HCT116 (cell line): ENCODE results near the gene NR6A1. TPM values are rescaled to one million over a fixed set of nuclear protein-coding genes. Genes with fewer than 3 reads are reported as not detected.

Experiments used
- ATAC-seq: fragments of 200-7000 bp; cut with Tn5 transposase; 2 replicates; pipeline ENCODE4 v1.9.1; 2020; ENCODE audit warnings: mild to moderate bottlenecking, moderate library complexity
- BruUV-seq: library from RNA; stranded (reverse); fragments of 400-500 nt; replicated peaks from 2 replicates; lab custom pipeline; 2021; lab: Mats Ljungman, UMichigan
- CTCF ChIA-PET: fragments of 300-600 bp; sonication (Branson Sonifier 250); formaldehyde crosslinking; loops from one replicate; lab custom pipeline; 2021; ENCODE audit warnings: antibody characterized with exemption; lab: Charles Lee
- POLR2A ChIA-PET: fragments of 300-600, 350-600 bp; sonication (Branson Sonifier 250); formaldehyde crosslinking; loops from one replicate; lab custom pipeline; 2021; ENCODE audit warnings: antibody characterized with exemption; lab: Charles Lee
- RAD21 ChIA-PET, 2 experiments: fragments of 300-600 bp; sonication (Branson Sonifier 250); formaldehyde crosslinking; loops; one replicate each; lab custom pipeline; 2023; ENCODE audit warnings: low total read pairs in 2 of 2; ENCODE audit not compliant: uncharacterized antibody in 2 of 2, unreplicated experiment in 2 of 2, low non-redundant PET in 1 of 2; lab: Charles Lee
- DNase-seq: peaks from one replicate; pipeline ENCODE4 v3.0.0-alpha.2; 2010; ENCODE audit warnings: low read depth, low spot score
- H2AFZ ChIP-seq: fragments of 200-600 bp; shearing (Covaris generic), sonication (generic); 2 replicates; pipeline ENCODE4 v1.6.1; 2017; ENCODE audit warnings: low read depth, mixed run types, mixed read lengths, antibody characterized with exemption, low read length; ENCODE audit not compliant: poor library complexity, severe bottlenecking
- H3K27ac ChIP-seq: 2 replicates; pipeline ENCODE4 v1.5.1; 2012; ENCODE audit warnings: low read depth, low read length
- H3K27me3 ChIP-seq: fragments of 200-600 bp; sonication (generic); 2 replicates; pipeline ENCODE4 v1.6.1; 2016; ENCODE audit warnings: mixed run types, low read length, mixed read lengths; ENCODE audit not compliant: insufficient read depth
- H3K36me3 ChIP-seq, 2 experiments: fragments of 200-500 bp in 1 of 2; fragments of 200-600 bp in 1 of 2; sonication (Bioruptor generic) in 1 of 2; sonication (generic) in 1 of 2; 2 replicates each; pipeline versions ENCODE4 v1.5.1 to v1.6.1; 2014 to 2016; ENCODE audit warnings: low read length in 2 of 2, inconsistent platforms in 1 of 2, mixed read lengths in 1 of 2, mixed run types in 1 of 2; ENCODE audit not compliant: insufficient read depth in 2 of 2, control insufficient read depth in 1 of 2
- H3K4me1 ChIP-seq, 2 experiments: fragments of 200-600 bp in 1 of 2; sonication (generic) in 1 of 2; 2 replicates each; pipeline versions ENCODE4 v1.5.1 to v1.6.1; 2012 to 2017; ENCODE audit warnings: low read length in 2 of 2, inconsistent platforms in 1 of 2, mild to moderate bottlenecking in 1 of 2, mixed read lengths in 1 of 2, mixed run types in 1 of 2, moderate library complexity in 1 of 2; ENCODE audit not compliant: insufficient read depth in 2 of 2, control insufficient read depth in 1 of 2
- H3K4me2 ChIP-seq: fragments of 200-600 bp; sonication (generic); 2 replicates; pipeline ENCODE4 v1.6.1; 2017; ENCODE audit warnings: mixed run types, low read length, mixed read lengths
- H3K4me3 ChIP-seq, 2 experiments: fragments of 200-600 bp in 1 of 2; sonication (generic) in 1 of 2; replicated peaks in 1 of 2; 2 replicates each; pipeline ENCODE4 v1.5.1; 2011 to 2016; ENCODE audit warnings: low read length in 2 of 2, control low read depth in 1 of 2, low read depth in 1 of 2, mild to moderate bottlenecking in 1 of 2, mixed read lengths in 1 of 2, mixed run types in 1 of 2
- H3K79me2 ChIP-seq: fragments of 200-600 bp; sonication (generic); 2 replicates; pipeline ENCODE4 v1.6.1; 2017; ENCODE audit warnings: mild to moderate bottlenecking, mixed run types, low read length, moderate library complexity, mixed read lengths; ENCODE audit not compliant: insufficient read depth
- H3K9ac ChIP-seq: fragments of 200-600 bp; sonication (generic); 2 replicates; pipeline ENCODE4 v1.6.1; 2016; ENCODE audit warnings: low read length, mixed read lengths
- H3K9me2 ChIP-seq: fragments of 200-600 bp; sonication (generic), shearing (Covaris generic); 2 replicates; pipeline ENCODE4 v1.6.1; 2017; ENCODE audit warnings: mixed run types, mild to moderate bottlenecking, moderate library complexity; ENCODE audit not compliant: insufficient read depth
- H3K9me3 ChIP-seq, 2 experiments: fragments of 200-500 bp in 1 of 2; fragments of 200-600 bp in 1 of 2; sonication (Bioruptor generic) in 1 of 2; sonication (generic) in 1 of 2; 2 replicates each; pipeline ENCODE4 v1.6.1; 2014 to 2017; ENCODE audit warnings: low read length in 2 of 2, mixed read lengths in 2 of 2, inconsistent platforms in 1 of 2, low read depth in 1 of 2, mild to moderate bottlenecking in 1 of 2, mixed run types in 1 of 2, moderate library complexity in 1 of 2; ENCODE audit not compliant: control insufficient read depth in 1 of 2, insufficient read depth in 1 of 2
- H4K20me1 ChIP-seq: fragments of 200-600 bp; sonication (generic), shearing (Covaris generic); 2 replicates; pipeline ENCODE4 v1.6.1; 2017; ENCODE audit warnings: mixed run types, mild to moderate bottlenecking, moderate library complexity; ENCODE audit not compliant: insufficient read depth
- ELF1 ChIP-seq: IDR thresholded peaks from 2 replicates; pipeline ENCODE4 v1.6.1; 2012; ENCODE audit warnings: low read depth, borderline replicate concordance
- EZH2 ChIP-seq: fragments of 200-600 bp; sonication (generic); IDR thresholded peaks from 2 replicates; pipeline ENCODE4 v1.6.1; 2017; ENCODE audit warnings: antibody characterized with exemption, mixed run types
- EZH2phosphoT487 ChIP-seq: fragments of 200-600 bp; IDR thresholded peaks from 2 replicates; pipeline ENCODE4 v1.6.1; 2018; ENCODE audit warnings: antibody characterized with exemption, borderline replicate concordance
- FOSL1 ChIP-seq: IDR thresholded peaks from 2 replicates; pipeline ENCODE4 v1.6.1; 2012; ENCODE audit warnings: low read depth
- POLR2A ChIP-seq: IDR thresholded peaks from 2 replicates; pipeline ENCODE4 v1.7.0; 2011; ENCODE audit warnings: borderline replicate concordance; ENCODE audit not compliant: insufficient read depth, insufficient read length; ENCODE audit errors: extremely low read depth
- POLR2AphosphoS5 ChIP-seq: IDR thresholded peaks from 2 replicates; pipeline ENCODE4 v1.6.1; 2011; ENCODE audit warnings: mild to moderate bottlenecking, low read depth, low read length, moderate library complexity
- RAD21 ChIP-seq: IDR thresholded peaks from 2 replicates; pipeline ENCODE4 v1.6.1; 2012; ENCODE audit warnings: low read depth, mild to moderate bottlenecking
- SIN3A ChIP-seq: IDR thresholded peaks from 2 replicates; pipeline ENCODE4 v1.6.1; 2012; ENCODE audit warnings: low read depth
- SRF ChIP-seq: IDR thresholded peaks from 2 replicates; pipeline ENCODE4 v1.6.1; 2012; ENCODE audit warnings: low read depth
- TCF7L2 ChIP-seq: IDR thresholded peaks from 2 replicates; pipeline ENCODE4 v1.7.0; 2011; ENCODE audit warnings: borderline replicate concordance, inconsistent platforms; ENCODE audit not compliant: insufficient read depth, insufficient read length; ENCODE audit errors: extremely low read depth
- YY1 ChIP-seq: IDR thresholded peaks from 2 replicates; pipeline ENCODE4 v1.6.1; 2011; ENCODE audit warnings: low read length, low read depth, moderate library complexity, mild to moderate bottlenecking; ENCODE audit not compliant: insufficient replicate concordance; ENCODE audit errors: extremely low read depth
- ZFX ChIP-seq: fragments of 450-650 bp; IDR thresholded peaks from 2 replicates; pipeline ENCODE4 v1.6.1; 2017
- ZNF274 ChIP-seq: fragments of 200-500 bp; sonication (Bioruptor generic); IDR thresholded peaks from 2 replicates; pipeline ENCODE4 v1.6.1; 2014; ENCODE audit warnings: mild to moderate bottlenecking, low read depth, low read length, inconsistent platforms
- intact Hi-C: fragments of 100-400 bp; cut with micrococcal nuclease; formaldehyde crosslinking; loops from 2 replicates; pipeline ENCODE4 v1.10.0; 2022
- total RNA-seq: library from RNA; stranded (reverse); gene quantifications from one replicate; pipeline ENCODE4 v1.2.1, GENCODE V29; 2021; ENCODE audit not compliant: unreplicated experiment
- TF ChIP-seq, protein P1 (sequence below): IDR thresholded peaks from 2 replicates; pipeline ENCODE4 v1.6.1; 2012
- TF ChIP-seq, protein P2 (sequence below): IDR thresholded peaks from 2 replicates; pipeline ENCODE4 v1.6.1; 2011; ENCODE audit warnings: mild to moderate bottlenecking, low read length, moderate library complexity; ENCODE audit not compliant: insufficient replicate concordance; ENCODE audit errors: extremely low read depth

The NR6A1 gene
- total RNA-seq, 1 experiment from 2014 or later: 9.9 TPM

DNA sequence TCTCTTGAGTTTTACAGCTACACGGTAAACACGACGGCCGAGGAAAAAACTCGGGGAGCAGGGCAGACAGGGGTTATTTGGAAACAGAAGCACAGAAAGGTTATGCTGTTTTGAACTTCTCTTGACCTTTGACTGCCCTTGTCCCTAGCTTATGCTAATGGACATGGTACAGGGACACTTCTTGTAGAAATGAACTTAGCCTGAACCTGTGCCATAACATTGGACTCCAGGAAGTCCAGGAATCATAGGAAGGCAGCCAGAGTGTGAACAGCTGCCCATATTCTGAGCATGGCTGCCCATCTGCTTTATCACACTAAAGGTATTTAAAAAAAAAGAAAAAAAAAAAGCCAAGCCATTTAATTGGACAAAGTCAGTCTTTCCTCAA lies 46.1 kb downstream of the NR6A1 start:
- peaks cover 29 to 33% of the 10 kb centered on the region in 2 experiments for H3K4me1 ChIP-seq
- no peaks in the 10 kb centered on the region for H3K9me2 ChIP-seq
- H3K9ac ChIP-seq: no peak overlapping the region
- H3K27ac ChIP-seq: no peak overlapping the region
- no peak for DNase-seq
- CTCF ChIA-PET: no interaction called here
- no peak overlapping the region for H2AFZ ChIP-seq
- no peak overlapping the region for H3K4me3 ChIP-seq
- H3K79me2 ChIP-seq: no peaks in the 10 kb centered on the region
- no peak overlapping the region for H3K4me2 ChIP-seq
- H4K20me1 ChIP-seq: no peaks in the 10 kb centered on the region
- no peak for TF ChIP-seq RAD21
- TF ChIP-seq FOSL1: no peak
- no peak for TF ChIP-seq SRF
- TF ChIP-seq, protein P1, sequence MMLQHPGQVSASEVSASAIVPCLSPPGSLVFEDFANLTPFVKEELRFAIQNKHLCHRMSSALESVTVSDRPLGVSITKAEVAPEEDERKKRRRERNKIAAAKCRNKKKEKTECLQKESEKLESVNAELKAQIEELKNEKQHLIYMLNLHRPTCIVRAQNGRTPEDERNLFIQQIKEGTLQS: no peak
- no peak for TF ChIP-seq YY1
- TF ChIP-seq TCF7L2: no peak
- TF ChIP-seq POLR2AphosphoS5: no peak
- no peak for TF ChIP-seq SIN3A
- TF ChIP-seq, protein P2, sequence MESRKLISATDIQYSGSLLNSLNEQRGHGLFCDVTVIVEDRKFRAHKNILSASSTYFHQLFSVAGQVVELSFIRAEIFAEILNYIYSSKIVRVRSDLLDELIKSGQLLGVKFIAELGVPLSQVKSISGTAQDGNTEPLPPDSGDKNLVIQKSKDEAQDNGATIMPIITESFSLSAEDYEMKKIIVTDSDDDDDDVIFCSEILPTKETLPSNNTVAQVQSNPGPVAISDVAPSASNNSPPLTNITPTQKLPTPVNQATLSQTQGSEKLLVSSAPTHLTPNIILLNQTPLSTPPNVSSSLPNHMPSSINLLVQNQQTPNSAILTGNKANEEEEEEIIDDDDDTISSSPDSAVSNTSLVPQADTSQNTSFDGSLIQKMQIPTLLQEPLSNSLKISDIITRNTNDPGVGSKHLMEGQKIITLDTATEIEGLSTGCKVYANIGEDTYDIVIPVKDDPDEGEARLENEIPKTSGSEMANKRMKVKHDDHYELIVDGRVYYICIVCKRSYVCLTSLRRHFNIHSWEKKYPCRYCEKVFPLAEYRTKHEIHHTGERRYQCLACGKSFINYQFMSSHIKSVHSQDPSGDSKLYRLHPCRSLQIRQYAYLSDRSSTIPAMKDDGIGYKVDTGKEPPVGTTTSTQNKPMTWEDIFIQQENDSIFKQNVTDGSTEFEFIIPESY: no peak
- TF ChIP-seq ELF1: no peak
- no peak for TF ChIP-seq ZFX
- no peak for TF ChIP-seq EZH2
- no peak for TF ChIP-seq POLR2A
- no peak for TF ChIP-seq EZH2phosphoT487
- no peak for TF ChIP-seq ZNF274
- TF ChIP-seq, all 23 proteins: peak for 0
- ChIA-PET POLR2A (no interaction called here), RAD21 (no interaction called here)
- intact Hi-C loops: no loop called here
- BruUV-seq: no TSS peak
- H3K27me3 ChIP-seq: no peaks in the 10 kb centered on the region
- ATAC-seq: no peak
- H3K9me3 ChIP-seq: no peaks in the 10 kb centered on the region
- H3K36me3 ChIP-seq: no peaks in the 10 kb centered on the region
